ENCODE measurements around the gene NDEL1. TPM values are rescaled to one million over a fixed set of nuclear protein-coding genes. Genes with fewer than 3 reads are reported as not detected.

The NDEL1 gene
- total and polyA plus RNA-seq, 2 donors (not counting 3 experiments of a cell fraction or from before 2014, with no cell fraction given), result 60.0 to 87.4 TPM

- Histone ChIP-seq H3K9ac (replicated peaks; ENCODE audit: extremely low read depth, insufficient read depth, low read length) (no peak overlapping the region), H3K27me3 (ENCODE audit: control insufficient read depth in 2 of 2, insufficient read depth in 2 of 2, low read length in 2 of 2) (no peaks in the 10 kb centered on the region), H3K9me3 (replicated peaks; ENCODE audit: control insufficient read depth, insufficient read depth, low read length) (no peaks in the 10 kb centered on the region), H3K4me3 (replicated peaks in 1 of 3; ENCODE audit: insufficient read depth in 1 of 3, low read depth in 1 of 3, low read length in 3 of 3) (no peak overlapping the region), H3K27ac (ENCODE audit: insufficient read depth, low read depth, low read length) (no peak overlapping the region), H4K20me1 (replicated peaks; ENCODE audit: control insufficient read depth, extremely low read depth, insufficient read depth, low read length) (no peaks in the 10 kb centered on the region), H3K79me2 (ENCODE audit: control insufficient read depth, insufficient read depth, low read length) (no peaks in the 10 kb centered on the region), H3K4me2 (ENCODE audit: insufficient read depth, low read length) (no peak overlapping the region), H3K36me3 (ENCODE audit: control insufficient read depth in 2 of 2, extremely low read depth in 1 of 2, insufficient read depth in 2 of 2, low read length in 2 of 2) (peaks cover 21 to 70% of the 10 kb centered on the region in 2 experiments), H2AFZ (ENCODE audit: low read depth, low read length) (no peak overlapping the region), H3K4me1 (ENCODE audit: control insufficient read depth, extremely low read depth, insufficient read depth, low read length) (no peaks in the 10 kb centered on the region), H3K9me1 (replicated peaks; ENCODE audit: control insufficient read depth, extremely low read depth, insufficient read depth, low read length) (no peaks in the 10 kb centered on the region)
- no TSS peak for BruUV-seq (replicated peaks)
- TF ChIP-seq FOS (IDR thresholded peaks at IDR 0.05; ENCODE audit: borderline replicate concordance, insufficient read depth, low read length) (no peak), JUN (IDR thresholded peaks at IDR 0.05; ENCODE audit: borderline replicate concordance, insufficient read depth, insufficient read length, low read depth) (no peak), POLR2AphosphoS5 (IDR thresholded peaks at IDR 0.05; ENCODE audit: insufficient read depth, low read depth, low read length) (no peak), POLR2A (IDR thresholded peaks at IDR 0.05; ENCODE audit: low read depth, low read length) (no peak), MYC (IDR thresholded peaks at IDR 0.05; ENCODE audit: low read depth, low read length) (no peak)
- dilution Hi-C loops (cut with MboI; ENCODE audit: extremely low pct_ligation_motif_present, low sequenced_read_pairs) (no loop called here), intact Hi-C loops (cut with micrococcal nuclease) (no loop called here)
- FAIRE-seq (no peak), DNase-seq (ENCODE audit: low read depth, low spot score) (no peak)
- ChIA-PET CTCF (no interaction called here), POLR2A (no interaction called here)
Measured at GRCh38 chr17:8475227-8475626, 39.5 kb downstream of the NDEL1 start.

- H3K4me3 ChIP-seq (replicated peaks in 1 of 3; ENCODE audit: insufficient read depth in 1 of 3, low read depth in 1 of 3, low read length in 3 of 3), result no peak overlapping the region
- H3K79me2 ChIP-seq (ENCODE audit: control insufficient read depth, insufficient read depth, low read length), result no peaks in the 10 kb centered on the region
- no peaks in the 10 kb centered on the region for H4K20me1 ChIP-seq (replicated peaks; ENCODE audit: control insufficient read depth, extremely low read depth, insufficient read depth, low read length)
- ChIA-PET POLR2A (no interaction called here), CTCF (no interaction called here)
- FAIRE-seq (no peak), DNase-seq (ENCODE audit: low read depth, low spot score) (no peak)
- no peak overlapping the region for H3K27ac ChIP-seq (ENCODE audit: insufficient read depth, low read depth, low read length)
- dilution Hi-C loops (cut with MboI; ENCODE audit: extremely low pct_ligation_motif_present, low sequenced_read_pairs), result no loop called here
- no peaks in the 10 kb centered on the region for H3K9me1 ChIP-seq (replicated peaks; ENCODE audit: control insufficient read depth, extremely low read depth, insufficient read depth, low read length)
- no peak overlapping the region for H3K9ac ChIP-seq (replicated peaks; ENCODE audit: extremely low read depth, insufficient read depth, low read length)
- no TSS peak for BruUV-seq (replicated peaks)
- no peaks in the 10 kb centered on the region for H3K27me3 ChIP-seq (ENCODE audit: control insufficient read depth in 2 of 2, insufficient read depth in 2 of 2, low read length in 2 of 2)
- intact Hi-C loops (cut with micrococcal nuclease), result no loop called here
- H3K4me2 ChIP-seq (ENCODE audit: insufficient read depth, low read length), result no peak overlapping the region
- no peak for TF ChIP-seq FOS (IDR thresholded peaks at IDR 0.05; ENCODE audit: borderline replicate concordance, insufficient read depth, low read length)
- no peak for TF ChIP-seq CTCF (IDR thresholded peaks at IDR 0.05; ENCODE audit: extremely low read depth in 1 of 2, insufficient read depth in 1 of 2, low read depth in 1 of 2, low read length in 2 of 2)
- no peak for TF ChIP-seq POLR2AphosphoS5 (IDR thresholded peaks at IDR 0.05; ENCODE audit: insufficient read depth, low read depth, low read length)
- TF ChIP-seq MYC (IDR thresholded peaks at IDR 0.05; ENCODE audit: low read depth, low read length), result no peak
- TF ChIP-seq, protein P1, sequence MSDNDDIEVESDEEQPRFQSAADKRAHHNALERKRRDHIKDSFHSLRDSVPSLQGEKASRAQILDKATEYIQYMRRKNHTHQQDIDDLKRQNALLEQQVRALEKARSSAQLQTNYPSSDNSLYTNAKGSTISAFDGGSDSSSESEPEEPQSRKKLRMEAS (IDR thresholded peaks at IDR 0.05; ENCODE audit: insufficient read depth, insufficient read length), result no peak
- TF ChIP-seq JUN (IDR thresholded peaks at IDR 0.05; ENCODE audit: borderline replicate concordance, insufficient read depth, insufficient read length, low read depth), result no peak
- no peak for TF ChIP-seq GATA2 (IDR thresholded peaks at IDR 0.05; ENCODE audit: insufficient read depth, insufficient read length, low read depth, low read length)
- TF ChIP-seq POLR2A (IDR thresholded peaks at IDR 0.05; ENCODE audit: low read depth, low read length), result no peak
- H2AFZ ChIP-seq (ENCODE audit: low read depth, low read length), result no peak overlapping the region
- no peaks in the 10 kb centered on the region for H3K9me3 ChIP-seq (replicated peaks; ENCODE audit: control insufficient read depth, insufficient read depth, low read length)
- peaks cover 22 to 72% of the 10 kb centered on the region in 2 experiments for H3K36me3 ChIP-seq (ENCODE audit: control insufficient read depth in 2 of 2, extremely low read depth in 1 of 2, insufficient read depth in 2 of 2, low read length in 2 of 2)
- H3K4me1 ChIP-seq (ENCODE audit: control insufficient read depth, extremely low read depth, insufficient read depth, low read length), result no peaks in the 10 kb centered on the region
Measured at GRCh38 chr17:8475781-8476180, 40.1 kb downstream of the NDEL1 start.
